ENCODE measurements around the gene IL1B.

Gene IL1B

DNA sequence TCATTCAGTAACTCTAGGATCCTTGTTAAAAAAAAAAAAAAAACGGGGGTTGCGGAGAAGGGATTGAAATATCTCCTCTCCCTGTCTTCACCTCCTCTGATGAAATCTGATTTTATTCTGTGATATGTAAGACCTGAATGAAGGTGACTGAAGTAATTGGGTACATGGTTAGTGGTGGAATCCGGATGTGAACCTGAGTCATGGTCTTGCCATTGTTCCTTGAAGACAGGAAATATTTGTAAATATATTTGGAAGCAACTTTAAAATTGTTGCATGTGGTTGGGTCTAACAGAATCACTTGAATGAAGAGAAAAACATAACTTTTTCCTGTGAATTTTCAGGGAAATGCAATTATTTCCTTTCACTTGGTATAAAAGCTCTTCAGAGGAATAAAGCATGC lies 49.3 kb downstream of the IL1B start:
- H3F3A ChIP-seq (ENCODE audit: insufficient read depth), result no peaks in the 10 kb centered on the region
- no peaks in the 10 kb centered on the region for H3K9me3 ChIP-seq (ENCODE audit: insufficient read depth, low read length)
- H3K4me3 ChIP-seq (ENCODE audit: insufficient read depth, low read length, poor library complexity, severe bottlenecking), result no peak overlapping the region
- no peaks in the 10 kb centered on the region for H3K27me3 ChIP-seq (ENCODE audit: low read length)
- H3K36me3 ChIP-seq (ENCODE audit: low read length), result no peaks in the 10 kb centered on the region
- no peaks in the 10 kb centered on the region for H3K9me2 ChIP-seq (replicated peaks; ENCODE audit: insufficient read depth, low read length)
- no peak overlapping the region for H2AFZ ChIP-seq (ENCODE audit: low read depth, low read length, severe bottlenecking)
- H3K4me2 ChIP-seq (ENCODE audit: low read depth, low read length, poor library complexity, severe bottlenecking), result no peak overlapping the region
- no peak overlapping the region for H3K27ac ChIP-seq (ENCODE audit: low read depth, low read length)
- H4K20me1 ChIP-seq (ENCODE audit: low read depth, low read length), result no peaks in the 10 kb centered on the region
- TF ChIP-seq, protein P1, sequence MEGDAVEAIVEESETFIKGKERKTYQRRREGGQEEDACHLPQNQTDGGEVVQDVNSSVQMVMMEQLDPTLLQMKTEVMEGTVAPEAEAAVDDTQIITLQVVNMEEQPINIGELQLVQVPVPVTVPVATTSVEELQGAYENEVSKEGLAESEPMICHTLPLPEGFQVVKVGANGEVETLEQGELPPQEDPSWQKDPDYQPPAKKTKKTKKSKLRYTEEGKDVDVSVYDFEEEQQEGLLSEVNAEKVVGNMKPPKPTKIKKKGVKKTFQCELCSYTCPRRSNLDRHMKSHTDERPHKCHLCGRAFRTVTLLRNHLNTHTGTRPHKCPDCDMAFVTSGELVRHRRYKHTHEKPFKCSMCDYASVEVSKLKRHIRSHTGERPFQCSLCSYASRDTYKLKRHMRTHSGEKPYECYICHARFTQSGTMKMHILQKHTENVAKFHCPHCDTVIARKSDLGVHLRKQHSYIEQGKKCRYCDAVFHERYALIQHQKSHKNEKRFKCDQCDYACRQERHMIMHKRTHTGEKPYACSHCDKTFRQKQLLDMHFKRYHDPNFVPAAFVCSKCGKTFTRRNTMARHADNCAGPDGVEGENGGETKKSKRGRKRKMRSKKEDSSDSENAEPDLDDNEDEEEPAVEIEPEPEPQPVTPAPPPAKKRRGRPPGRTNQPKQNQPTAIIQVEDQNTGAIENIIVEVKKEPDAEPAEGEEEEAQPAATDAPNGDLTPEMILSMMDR (IDR thresholded peaks at IDR 0.05; ENCODE audit: insufficient read depth, low read length, poor library complexity, severe bottlenecking), result no peak
- no peak for TF ChIP-seq EZH2phosphoT487 (conservative IDR thresholded peaks at IDR 0.05; ENCODE audit: low read length)
- H3K9ac ChIP-seq (ENCODE audit: low read length), result no peak overlapping the region
- H3K79me2 ChIP-seq (ENCODE audit: insufficient read depth, low read length), result no peaks in the 10 kb centered on the region

DNA sequence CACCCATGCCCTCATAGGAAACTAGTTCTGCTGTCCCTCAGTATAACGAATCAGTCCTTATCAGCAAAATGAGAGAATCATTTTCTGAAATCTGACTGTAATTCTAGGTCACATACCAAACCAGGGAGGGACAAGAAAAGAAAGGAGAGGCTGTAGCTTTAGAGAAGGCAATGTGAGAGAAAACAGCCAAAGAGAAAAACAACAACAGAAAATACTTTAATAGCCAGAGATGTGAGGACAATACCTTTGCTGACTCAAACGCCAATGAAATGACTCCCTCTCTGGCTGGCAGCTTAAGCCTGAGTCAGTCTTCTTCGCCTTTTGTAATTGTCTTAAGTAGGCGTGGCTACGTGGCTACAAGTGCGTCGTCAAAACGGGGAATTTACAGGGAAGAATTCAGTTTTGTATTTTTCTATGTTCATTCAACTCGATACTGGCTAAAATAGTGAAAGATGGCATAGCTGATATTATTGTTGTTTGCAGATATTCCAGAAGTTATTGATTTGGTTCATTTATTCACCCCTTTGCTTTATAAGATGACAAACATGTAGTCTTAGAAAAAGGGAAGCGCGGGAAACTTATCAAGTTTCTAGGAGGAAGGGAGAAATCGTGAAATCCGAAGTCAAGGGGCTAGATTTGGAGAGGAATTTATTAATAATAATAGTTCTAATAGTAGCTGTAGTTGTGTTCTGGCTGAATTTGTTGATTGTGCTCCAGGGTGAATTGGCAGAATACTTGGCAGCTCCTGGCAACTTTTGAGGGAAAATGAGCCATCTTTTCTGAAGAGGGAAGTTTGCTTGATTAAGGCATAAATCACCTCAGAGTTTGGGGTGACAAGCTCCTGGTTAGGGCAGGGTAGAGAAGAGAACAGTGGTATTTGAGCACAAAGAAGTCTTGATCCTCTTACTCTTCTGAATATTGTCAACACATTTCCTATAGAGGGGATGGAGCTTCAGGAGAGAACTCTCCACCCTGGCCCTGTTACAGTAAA lies 52.1 kb downstream of the IL1B start, which contains the start of gene IL1A:
Gene IL1A, minus strand, starts transcription at position 295 of the 991 bp plus-strand sequence. CDS start 723 bp downstream, outside the sequence.
- no peaks in the 10 kb centered on the region for H4K20me1 ChIP-seq (ENCODE audit: low read depth, low read length)
- no peaks in the 10 kb centered on the region for H3K36me3 ChIP-seq (ENCODE audit: low read length)
- H3K79me2 ChIP-seq (ENCODE audit: insufficient read depth, low read length), result no peaks in the 10 kb centered on the region
- TF ChIP-seq EZH2phosphoT487 (conservative IDR thresholded peaks at IDR 0.05; ENCODE audit: low read length), result no peak
- no peak within 1 kb of the TSS for H3K9ac ChIP-seq (ENCODE audit: low read length)
- no peak within 1 kb of the TSS for H3K4me2 ChIP-seq (ENCODE audit: low read depth, low read length, poor library complexity, severe bottlenecking)
- no peaks in the 10 kb centered on the region for H3K9me3 ChIP-seq (ENCODE audit: insufficient read depth, low read length)
- H3K27ac ChIP-seq (ENCODE audit: low read depth, low read length), result no peak within 1 kb of the TSS
- no peaks in the 10 kb centered on the region for H3K27me3 ChIP-seq (ENCODE audit: low read length)
- H3K9me2 ChIP-seq (replicated peaks; ENCODE audit: insufficient read depth, low read length), result no peaks in the 10 kb centered on the region
- H2AFZ ChIP-seq (ENCODE audit: low read depth, low read length, severe bottlenecking), result no peak within 1 kb of the TSS
- no peak within 1 kb of the TSS for H3K4me3 ChIP-seq (ENCODE audit: insufficient read depth, low read length, poor library complexity, severe bottlenecking)
- H3F3A ChIP-seq (ENCODE audit: insufficient read depth), result no peaks in the 10 kb centered on the region

DNA sequence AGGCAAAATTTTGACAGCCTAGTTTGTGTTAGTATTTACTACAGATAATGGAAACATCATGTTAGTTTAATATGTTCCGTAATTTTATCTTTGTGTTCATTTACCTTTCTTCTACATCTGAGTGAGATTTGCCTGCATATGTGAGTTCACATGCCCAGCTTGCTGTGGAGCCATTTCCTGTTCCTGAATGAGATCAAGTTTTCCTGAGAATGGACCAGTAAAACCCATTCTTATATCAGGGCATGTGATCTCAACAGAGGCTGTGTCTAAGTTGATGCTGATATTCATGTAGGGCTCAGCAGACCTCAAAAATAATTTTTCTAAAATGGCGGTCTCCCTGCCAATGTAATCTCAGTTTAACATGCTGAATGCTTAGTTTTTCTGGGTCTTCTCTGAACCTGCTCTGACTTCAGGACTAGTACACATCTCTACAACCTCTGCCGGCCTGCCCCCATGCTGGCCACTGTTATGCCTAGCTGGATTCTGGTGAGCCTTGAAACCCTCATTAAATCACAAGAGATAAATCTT lies 53.3 kb downstream of the IL1B start:
- H3K9ac ChIP-seq (ENCODE audit: low read length), result no peak overlapping the region
- no peak overlapping the region for H2AFZ ChIP-seq (ENCODE audit: low read depth, low read length, severe bottlenecking)
- H4K20me1 ChIP-seq (ENCODE audit: low read depth, low read length), result no peaks in the 10 kb centered on the region
- H3K9me3 ChIP-seq (ENCODE audit: insufficient read depth, low read length), result no peaks in the 10 kb centered on the region
- H3K36me3 ChIP-seq (ENCODE audit: low read length), result no peaks in the 10 kb centered on the region
- H3F3A ChIP-seq (ENCODE audit: insufficient read depth), result no peaks in the 10 kb centered on the region
- H3K79me2 ChIP-seq (ENCODE audit: insufficient read depth, low read length), result no peaks in the 10 kb centered on the region
- H3K4me3 ChIP-seq (ENCODE audit: insufficient read depth, low read length, poor library complexity, severe bottlenecking), result no peak overlapping the region
- H3K9me2 ChIP-seq (replicated peaks; ENCODE audit: insufficient read depth, low read length), result no peaks in the 10 kb centered on the region
- TF ChIP-seq EZH2phosphoT487 (conservative IDR thresholded peaks at IDR 0.05; ENCODE audit: low read length), result no peak
- TF ChIP-seq, protein P1 (IDR thresholded peaks at IDR 0.05; ENCODE audit: insufficient read depth, low read length, poor library complexity, severe bottlenecking), result no peak
- no peak overlapping the region for H3K4me2 ChIP-seq (ENCODE audit: low read depth, low read length, poor library complexity, severe bottlenecking)
- H3K27me3 ChIP-seq (ENCODE audit: low read length), result no peaks in the 10 kb centered on the region
- H3K27ac ChIP-seq (ENCODE audit: low read depth, low read length), result no peak overlapping the region
